ENCODE measurements around the gene SEC24C. TPM values are rescaled to one million over a fixed set of nuclear protein-coding genes. Genes with fewer than 3 reads are reported as not detected.
"Not testable (repeated sequence)": the region's sequence is repeated elsewhere in the genome, so short reads cannot be mapped to it uniquely, and the experiment has no call there.

SEC24C gene
- total RNA-seq, 1 experiment from 2014 or later, result 40.3 TPM

- peak; percentile 76 for DNase-seq (ENCODE audit: low read depth)
Observed at GRCh38 chr10:73772281-73773151, 28.3 kb downstream of the SEC24C start.

GRCh38 chr10:73773152-73773879, 29.1 kb downstream of the SEC24C start:
- DNase-seq (ENCODE audit: low read depth), result peak; percentile 6

DNA sequence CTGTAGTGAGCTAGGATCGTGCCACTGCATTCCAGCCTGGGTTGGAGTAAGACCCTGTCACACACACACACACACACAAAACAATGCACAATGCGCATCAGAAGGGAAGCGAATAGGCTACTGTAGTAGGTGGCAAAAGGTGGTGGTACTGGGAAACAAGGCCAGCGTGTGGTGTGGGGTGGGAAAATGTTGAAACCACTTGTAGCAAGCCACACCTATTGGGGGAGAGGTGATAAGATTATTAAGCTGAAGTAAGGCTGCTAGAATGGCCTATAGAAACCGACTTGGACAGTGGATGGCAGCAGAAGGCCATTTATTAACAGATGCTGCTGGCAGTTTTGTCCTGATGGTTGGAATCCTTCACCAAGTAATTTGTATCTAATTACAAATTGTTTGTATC, 30.5 kb downstream of the SEC24C start:
- DNase-seq (ENCODE audit: low read depth), result peak; percentile 18

DNA sequence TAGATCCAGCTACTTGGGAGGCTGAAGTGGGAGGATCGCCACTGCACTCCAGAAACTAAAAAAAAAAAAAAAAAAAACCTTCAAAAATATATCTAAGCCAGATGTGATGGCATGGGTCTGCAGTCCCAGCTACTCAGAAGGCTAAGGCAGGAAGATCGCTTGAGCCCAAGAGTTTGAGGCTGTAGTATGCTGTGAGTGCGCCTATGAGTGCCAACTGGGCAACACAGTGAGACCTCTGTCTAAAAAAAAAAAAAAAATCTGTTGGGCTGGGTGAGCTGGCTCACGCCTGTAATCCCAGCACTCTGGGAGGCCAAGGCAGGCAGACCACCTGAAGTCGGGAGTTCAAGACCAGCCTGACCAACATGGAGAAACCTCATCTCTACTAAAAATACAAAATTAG, 34.8 kb downstream of the SEC24C start:
- DNase-seq (ENCODE audit: low read depth), result no peak

GRCh38 chr10:73779539-73780197, 35.5 kb downstream of the SEC24C start:
- no peak for DNase-seq (ENCODE audit: low read depth)

GRCh38 chr10:73780301-73780700, 36.1 kb downstream of the SEC24C start:
- DNase-seq (ENCODE audit: low read depth), result no peak

DNA sequence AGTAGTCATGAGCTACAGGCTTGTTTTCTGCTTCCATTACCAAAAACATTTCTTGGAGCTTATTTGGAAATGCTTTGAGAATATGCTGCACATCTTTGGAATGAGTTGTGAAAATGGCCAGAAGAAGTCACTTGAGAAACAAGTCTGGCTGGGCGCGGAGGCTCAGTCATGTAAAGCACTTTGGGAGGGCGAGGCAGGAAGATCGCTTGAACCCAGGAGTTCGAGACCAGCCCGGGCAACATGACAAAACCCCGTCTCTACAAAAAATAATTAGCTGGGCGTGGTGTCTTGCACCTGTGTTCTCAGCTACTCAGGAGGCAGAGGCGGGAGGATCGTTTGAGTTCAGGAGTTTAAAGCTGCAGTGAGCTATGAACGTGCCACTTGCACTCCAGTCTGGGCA, 36.8 kb downstream of the SEC24C start:
- DNase-seq (ENCODE audit: low read depth), result no peak

- DNase-seq (ENCODE audit: low read depth), result no peak
Observed at GRCh38 chr10:73781548-73781878, 37.3 kb downstream of the SEC24C start.

DNA sequence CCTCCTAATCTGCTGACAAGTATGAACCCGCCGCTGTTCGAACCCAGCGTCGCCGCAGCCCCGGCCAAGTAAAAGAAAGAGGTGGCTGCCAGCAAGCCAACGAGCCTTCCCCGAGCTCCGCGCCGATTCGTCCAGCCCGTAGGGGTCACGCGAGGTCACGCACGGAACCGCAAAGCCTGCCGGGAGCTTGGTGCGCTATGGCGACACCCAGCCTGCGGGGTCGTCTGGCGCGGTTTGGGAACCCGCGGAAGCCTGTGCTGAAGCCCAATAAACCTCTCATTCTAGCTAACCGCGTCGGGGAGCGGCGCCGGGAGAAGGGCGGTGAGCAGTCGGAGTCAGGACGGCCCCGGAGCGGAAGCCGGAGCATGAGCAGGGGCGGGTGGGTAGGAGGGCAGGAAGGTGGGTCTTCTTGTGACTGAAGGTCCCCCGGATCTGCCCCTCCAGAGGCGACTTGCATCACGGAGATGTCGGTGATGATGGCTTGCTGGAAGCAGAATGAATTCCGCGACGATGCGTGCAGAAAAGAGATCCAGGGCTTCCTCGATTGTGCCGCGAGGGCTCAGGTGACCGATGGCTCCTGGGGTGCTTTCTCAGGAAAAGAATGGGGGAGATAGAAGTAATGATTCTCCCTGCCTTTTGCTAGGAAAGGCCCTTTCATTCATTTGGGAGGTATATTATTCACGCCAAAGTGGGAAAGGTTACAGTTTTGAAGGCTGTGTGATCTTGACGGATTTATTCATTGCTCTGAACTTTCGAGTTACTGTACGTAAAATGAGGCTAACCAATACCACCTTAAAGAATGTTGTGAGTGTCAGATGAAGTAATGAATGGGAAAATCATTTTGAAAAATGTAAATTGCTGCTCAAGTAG, 37.9 kb downstream of the SEC24C start, which contains the start of gene CHCHD1:
TSS of gene CHCHD1 (plus strand) at position 170 of the 870 bp plus-strand sequence. CDS start at position 198, 28 bp downstream.
- peak; percentile 90 for DNase-seq (ENCODE audit: low read depth)

DNA sequence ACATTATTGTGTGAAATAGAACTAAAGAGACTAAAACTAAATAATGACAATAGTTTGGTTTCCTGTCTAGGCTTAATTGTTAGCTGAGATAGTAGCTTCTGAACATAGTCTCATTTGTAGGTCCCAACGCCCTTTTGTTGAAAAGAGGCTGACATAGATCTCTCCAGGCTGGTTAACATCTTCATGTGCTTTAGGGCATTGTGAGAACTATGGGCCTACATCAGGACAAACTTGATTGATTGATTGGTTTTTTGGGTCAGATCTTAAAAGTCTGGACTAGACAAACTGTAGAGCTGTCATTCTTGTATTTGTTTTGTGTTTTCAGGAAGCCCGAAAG, 38.5 kb downstream of the SEC24C start:
- DNase-seq (ENCODE audit: low read depth), result no peak

- peak; percentile 90 for DNase-seq (ENCODE audit: low read depth)
Observed at GRCh38 chr10:73785211-73785720, 41.1 kb downstream of the SEC24C start, which contains the start of gene ZSWIM8. TSS of gene ZSWIM8 (plus strand) at chr10:73785606. CDS start at chr10:73785879, 273 bp downstream.

DNA sequence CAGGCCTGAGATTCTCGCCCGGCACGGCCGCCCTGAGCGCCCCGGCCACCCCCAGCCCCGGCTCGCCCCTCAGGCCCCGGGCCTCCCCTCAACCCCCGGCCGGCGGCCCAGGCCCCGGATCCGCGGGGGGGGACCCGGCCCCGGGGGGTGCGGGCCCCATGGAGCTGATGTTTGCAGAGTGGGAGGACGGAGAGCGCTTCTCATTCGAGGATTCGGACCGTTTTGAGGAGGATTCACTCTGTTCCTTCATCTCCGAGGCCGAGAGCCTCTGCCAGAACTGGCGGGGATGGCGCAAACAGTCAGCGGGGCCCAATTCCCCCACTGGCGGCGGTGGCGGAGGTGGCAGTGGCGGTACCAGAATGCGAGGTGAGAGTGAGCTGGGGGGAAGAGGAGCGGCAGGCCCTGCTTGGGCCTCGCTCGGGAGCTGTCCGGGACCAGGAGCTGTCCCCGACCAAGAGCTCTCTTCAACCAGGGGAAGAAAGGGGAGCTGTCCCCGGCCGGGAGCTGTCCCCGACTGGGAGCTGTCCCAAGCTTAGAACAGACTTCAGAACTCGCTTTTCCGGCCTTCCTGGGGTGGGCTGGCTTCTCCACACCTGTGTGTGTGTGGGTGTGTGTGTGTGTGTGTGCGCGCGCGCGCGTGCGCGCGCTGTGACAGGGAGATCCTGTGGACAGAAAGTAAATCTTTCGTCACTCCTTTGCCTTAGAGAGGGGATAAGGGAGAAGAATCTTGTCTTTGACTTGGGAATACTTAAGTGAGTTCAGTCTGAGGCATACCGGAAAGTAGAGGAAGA, 41.7 kb downstream of the SEC24C start:
- DNase-seq (ENCODE audit: low read depth), result peak; percentile 14

GRCh38 chr10:73786512-73786885, 42.3 kb downstream of the SEC24C start:
- DNase-seq (ENCODE audit: low read depth), result no peak

GRCh38 chr10:73787031-73787800, 43.0 kb downstream of the SEC24C start:
- not testable (repeated sequence) for DNase-seq (ENCODE audit: low read depth)

DNA sequence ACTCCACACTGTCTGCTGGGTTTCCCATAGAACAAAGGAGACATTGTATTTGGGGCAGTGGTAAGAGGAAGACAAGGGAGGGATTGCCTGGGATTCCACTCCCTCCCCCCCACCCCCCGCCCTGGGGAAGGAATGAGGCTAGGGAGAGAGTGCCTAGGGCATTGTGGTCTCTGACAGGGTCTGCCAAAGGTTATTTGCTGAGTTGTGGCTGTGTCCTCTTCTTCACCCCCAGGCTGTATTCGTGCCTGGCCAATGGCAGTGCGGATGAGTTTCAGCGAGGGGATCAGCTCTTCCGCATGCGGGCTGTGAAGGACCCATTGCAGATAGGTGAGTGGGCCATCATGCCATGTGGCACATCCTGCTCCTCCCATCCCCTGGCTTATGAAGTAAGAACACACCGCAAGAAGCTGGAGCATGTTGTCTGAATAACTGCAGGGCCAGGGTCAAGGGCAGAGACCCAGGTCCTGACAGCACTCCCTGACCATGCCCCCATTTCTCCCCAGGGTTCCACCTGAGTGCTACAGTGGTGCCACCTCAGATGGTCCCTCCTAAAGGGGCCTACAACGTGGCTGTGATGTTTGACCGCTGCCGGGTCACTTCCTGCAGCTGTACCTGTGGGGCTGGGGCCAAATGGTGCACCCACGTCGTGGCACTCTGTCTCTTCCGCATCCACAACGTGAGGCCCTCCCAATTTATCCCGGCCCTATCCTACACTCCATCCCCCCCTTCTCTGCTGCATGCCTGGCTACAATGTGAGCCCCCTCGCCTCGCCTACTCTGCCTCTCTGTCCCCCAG, 44.9 kb downstream of the SEC24C start:
- no peak for DNase-seq (ENCODE audit: low read depth)

DNA sequence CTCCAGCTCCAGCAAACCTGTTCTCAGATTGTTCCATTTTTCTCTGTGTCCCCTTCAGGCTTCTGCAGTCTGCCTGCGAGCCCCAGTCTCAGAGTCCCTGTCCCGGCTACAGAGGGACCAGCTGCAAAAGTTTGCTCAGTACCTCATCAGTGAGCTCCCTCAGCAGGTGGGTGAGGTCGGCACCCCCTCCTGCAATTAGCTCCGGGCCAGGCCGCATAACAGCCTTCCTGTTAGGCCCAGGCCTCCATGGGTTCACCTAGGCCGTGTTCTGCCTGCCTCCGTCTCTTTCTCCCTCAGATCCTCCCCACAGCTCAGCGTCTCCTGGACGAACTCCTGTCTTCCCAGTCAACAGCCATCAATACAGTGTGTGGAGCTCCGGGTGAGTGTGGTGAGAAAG, 45.5 kb downstream of the SEC24C start:
- no peak for DNase-seq (ENCODE audit: low read depth)

DNA sequence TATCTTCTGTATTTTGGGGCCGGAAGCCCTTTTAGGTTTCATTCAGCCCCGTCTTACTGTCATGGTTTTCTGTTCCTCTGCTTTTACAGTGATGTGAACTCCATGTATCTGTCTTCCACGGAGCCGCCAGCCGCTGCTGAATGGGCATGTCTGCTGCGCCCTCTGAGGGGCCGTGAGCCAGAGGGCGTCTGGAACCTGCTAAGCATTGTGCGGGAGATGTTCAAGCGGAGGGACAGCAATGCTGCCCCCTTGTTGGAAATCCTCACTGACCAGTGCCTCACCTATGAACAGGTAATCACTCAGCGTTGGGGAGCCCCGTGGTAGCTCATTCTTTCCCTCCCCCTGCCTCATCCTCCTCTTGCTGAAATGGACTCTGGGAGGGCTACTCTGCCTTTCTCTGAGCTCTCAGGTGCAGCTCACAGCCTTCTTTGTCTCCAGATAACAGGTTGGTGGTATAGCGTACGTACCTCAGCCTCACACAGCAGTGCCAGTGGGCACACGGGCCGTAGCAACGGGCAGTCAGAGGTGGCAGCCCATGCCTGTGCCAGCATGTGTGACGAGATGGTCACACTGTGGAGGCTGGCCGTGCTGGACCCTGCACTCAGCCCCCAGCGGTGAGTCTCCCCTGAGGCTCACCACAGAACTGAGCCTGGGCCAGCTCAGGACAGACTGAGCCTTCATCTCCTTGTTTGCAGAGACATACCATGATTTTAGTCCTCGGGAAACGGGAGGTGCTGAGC, 46.9 kb downstream of the SEC24C start:
- no peak for DNase-seq (ENCODE audit: low read depth)

DNA sequence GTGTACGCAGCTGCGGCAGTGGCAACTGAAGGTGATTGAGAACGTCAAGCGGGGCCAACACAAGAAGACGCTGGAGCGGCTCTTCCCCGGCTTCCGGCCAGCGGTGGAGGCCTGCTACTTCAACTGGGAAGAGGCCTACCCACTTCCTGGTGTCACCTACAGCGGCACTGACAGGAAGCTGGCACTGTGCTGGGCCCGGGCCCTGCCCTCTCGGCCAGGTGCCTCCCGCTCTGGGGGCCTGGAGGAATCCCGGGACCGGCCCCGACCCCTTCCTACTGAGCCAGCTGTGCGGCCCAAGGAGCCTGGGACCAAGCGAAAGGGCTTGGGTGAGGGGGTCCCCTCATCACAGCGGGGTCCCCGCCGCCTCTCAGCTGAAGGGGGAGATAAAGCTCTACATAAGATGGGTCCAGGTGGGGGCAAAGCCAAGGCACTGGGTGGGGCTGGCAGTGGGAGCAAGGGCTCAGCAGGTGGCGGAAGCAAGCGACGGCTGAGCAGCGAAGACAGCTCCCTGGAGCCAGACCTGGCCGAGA, 47.8 kb downstream of the SEC24C start:
- DNase-seq (ENCODE audit: low read depth), result no peak
